DMS153 treated with DMSO at 0.1 percent for 48 hours (cell line): Measurements from ENCODE around the gene SLC46A1.

ENCODE experiments used
- DNase-seq: peaks from one replicate; lab custom pipeline; 2025; ENCODE audit not compliant: unreplicated experiment; lab: John Stamatoyannopoulos, UW

Gene SLC46A1

GRCh38 chr17:28404461-28404811 lies 1.6 kb downstream of the SLC46A1 start:
- no peak for DNase-seq

DNA sequence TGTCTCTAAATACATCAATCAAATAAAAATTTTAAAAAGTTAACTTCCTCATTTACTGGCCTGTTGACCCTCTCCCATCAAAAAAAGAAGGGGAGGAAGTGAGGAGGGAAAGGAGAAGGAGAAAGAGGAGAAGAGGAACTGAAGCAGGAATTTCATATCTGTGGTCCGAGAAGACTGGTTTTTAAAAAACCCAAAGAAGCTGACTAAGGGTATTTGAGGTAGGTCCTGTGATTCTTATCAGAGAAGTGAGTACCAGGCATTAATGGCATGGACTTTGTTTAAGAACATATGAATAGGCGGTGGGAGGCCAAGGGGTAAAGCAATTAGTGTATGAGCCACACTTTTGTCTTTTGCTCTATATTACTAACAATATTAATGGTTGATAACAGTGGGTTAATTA lies 2.0 kb downstream of the SLC46A1 start:
- no peak for DNase-seq

GRCh38 chr17:28402844-28403243 lies 3.2 kb downstream of the SLC46A1 start:
- DNase-seq, result no peak

GRCh38 chr17:28402224-28402630 lies 3.8 kb downstream of the SLC46A1 start:
- DNase-seq, result no peak

- DNase-seq, result no peak
Observed at GRCh38 chr17:28399808-28400207, 6.2 kb downstream of the SLC46A1 start.

- DNase-seq, result no peak
Observed at GRCh38 chr17:28398280-28398981, 7.6 kb downstream of the SLC46A1 start.

GRCh38 chr17:28397687-28398279 lies 8.2 kb downstream of the SLC46A1 start:
- DNase-seq, result no peak

DNA sequence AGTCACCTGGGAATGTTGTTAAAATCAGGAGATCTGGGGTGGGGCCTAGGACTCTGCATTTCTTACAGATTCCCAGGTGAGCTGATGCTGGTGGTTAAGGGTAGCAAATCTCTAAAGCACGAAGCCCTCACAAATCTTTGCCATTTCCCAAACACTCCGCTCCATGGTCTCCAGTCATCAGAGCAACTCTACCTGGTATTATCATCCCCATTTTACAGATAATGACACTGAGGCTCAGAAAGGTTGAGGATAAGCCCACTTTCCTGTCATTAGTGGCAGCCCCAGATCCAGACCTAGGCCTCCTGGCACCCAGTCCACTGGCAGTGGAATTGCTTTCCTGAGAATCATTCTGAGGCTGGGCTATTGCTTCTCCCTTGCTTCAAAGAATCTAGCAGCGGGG lies 8.7 kb downstream of the SLC46A1 start:
- DNase-seq, result no peak

GRCh38 chr17:28396635-28397239 lies 9.3 kb downstream of the SLC46A1 start:
- no peak for DNase-seq

- DNase-seq, result no peak
Observed at GRCh38 chr17:28395968-28396367, 10.0 kb downstream of the SLC46A1 start.

- DNase-seq, result no peak
Observed at GRCh38 chr17:28395426-28395825, 10.6 kb downstream of the SLC46A1 start.

DNA sequence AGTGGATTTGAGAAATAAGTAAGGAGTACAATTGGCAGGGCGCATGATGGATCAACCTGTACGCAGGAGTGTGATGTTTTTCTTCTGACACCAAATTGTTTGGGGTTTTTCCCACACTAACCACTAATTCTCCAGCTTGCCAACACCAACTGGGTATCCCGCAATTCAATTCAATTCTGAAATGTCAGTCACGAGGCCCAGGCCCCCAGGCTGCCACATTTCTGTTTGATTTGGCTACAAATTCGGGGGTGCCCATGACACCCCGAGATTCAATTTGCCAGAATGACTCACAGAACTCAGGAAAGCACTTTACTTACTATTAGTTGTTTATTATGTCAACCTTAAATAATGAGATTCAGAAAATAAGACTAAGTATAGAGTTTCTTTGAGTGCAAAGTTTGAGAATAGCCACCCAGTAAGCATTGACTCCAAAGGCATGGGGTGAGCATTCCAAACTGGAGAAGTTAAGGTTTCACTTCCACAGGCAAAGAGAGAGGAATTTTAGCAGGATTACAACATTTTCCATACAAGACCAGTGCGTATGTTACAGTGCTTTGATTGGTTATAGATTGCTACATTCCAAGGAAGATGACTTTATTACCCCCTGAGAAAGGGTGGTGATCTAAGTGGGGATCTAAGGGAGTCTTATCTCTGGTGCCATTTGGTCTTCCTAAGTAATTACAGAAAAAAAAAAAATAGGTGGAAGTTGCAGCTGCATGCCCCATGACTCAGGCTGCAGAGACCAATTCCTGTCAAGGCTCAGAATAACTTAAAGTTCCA lies 11.5 kb downstream of the SLC46A1 start:
- DNase-seq, result no peak

DNA sequence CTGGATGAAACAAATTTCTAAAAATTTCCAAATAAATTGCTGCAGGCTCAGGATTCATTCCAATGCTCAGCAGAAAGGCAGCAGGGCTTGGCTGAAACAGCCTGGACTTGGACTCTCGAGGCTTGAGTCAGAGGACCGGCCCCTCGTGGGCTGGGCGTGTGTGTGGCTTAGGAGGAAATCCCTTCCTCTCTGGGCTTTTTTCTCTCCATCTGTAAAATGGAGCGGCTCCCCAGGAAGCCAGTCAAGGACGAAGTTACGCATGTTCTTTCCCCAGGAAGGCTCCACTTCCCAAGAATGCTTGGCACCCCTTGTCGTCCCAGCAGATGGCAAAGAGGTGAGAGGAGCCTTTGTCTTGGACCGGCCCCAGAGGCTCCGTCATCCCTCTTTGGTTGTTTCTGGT lies 13.5 kb downstream of the SLC46A1 start:
- DNase-seq, result no peak

- DNase-seq, result no peak
Observed at GRCh38 chr17:28391401-28391800, 14.6 kb downstream of the SLC46A1 start.

GRCh38 chr17:28390984-28391383 lies 15.0 kb downstream of the SLC46A1 start:
- no peak for DNase-seq

GRCh38 chr17:28390563-28390962 lies 15.4 kb downstream of the SLC46A1 start:
- DNase-seq, result no peak

GRCh38 chr17:28390141-28390540 lies 15.9 kb downstream of the SLC46A1 start:
- DNase-seq, result no peak

DNA sequence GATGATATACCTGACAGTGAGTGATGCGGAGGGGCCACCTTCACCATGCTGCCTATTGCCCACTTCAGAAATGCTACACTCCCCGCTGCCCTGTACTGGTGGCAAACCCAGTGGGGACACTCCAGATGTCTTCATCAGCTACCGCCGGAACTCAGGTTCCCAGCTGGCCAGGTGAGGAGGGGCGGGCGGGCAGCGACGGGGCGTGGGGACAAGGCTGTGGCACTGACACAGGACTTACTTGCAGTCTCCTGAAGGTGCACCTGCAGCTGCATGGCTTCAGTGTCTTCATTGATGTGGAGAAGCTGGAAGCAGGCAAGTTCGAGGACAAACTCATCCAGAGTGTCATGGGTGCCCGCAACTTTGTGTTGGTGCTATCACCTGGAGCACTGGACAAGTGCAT lies 17.9 kb downstream of the SLC46A1 start:
- no peak for DNase-seq

DNA sequence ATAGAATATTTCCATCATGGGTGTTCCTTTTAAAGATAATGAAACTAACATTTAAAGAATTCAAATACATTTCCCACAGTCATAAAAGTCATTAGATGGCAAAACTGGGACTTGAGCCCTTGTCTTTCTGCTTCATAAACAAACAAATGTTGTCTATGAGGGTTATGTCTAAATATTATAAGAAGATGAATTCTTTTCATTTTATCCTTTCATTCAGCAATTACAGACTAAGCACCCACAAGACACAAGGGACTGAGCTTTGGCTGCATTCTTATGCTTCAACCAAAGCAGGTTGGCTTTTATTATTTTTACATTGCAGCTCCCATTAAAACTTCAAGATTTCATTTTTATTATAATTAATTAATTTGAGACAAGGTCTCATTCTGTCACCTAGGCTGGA lies 19.6 kb downstream of the SLC46A1 start:
- no peak for DNase-seq

- DNase-seq, result no peak
Observed at GRCh38 chr17:28385406-28385805, 20.6 kb downstream of the SLC46A1 start.

DNA sequence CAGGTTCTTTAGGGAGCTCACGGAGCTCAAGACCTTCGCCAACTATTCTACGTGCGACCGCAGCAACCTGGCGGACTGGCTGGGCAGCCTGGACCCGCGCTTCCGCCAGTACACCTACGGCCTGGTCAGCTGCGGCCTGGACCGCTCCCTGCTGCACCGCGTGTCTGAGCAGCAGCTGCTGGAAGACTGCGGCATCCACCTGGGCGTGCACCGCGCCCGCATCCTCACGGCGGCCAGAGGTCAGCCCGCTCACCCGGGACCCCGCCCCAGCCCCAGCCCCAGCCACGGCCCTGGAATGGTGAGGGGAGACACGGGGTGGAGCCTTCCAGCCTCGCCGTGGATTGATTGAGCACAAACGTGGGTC lies 21.0 kb downstream of the SLC46A1 start:
- no peak for DNase-seq
